Activated CD8-positive, alpha-beta memory T cell treated with anti-CD3 and anti-CD28 coated beads, Interleukin-2, amount 50 U/mL, for 24 hours (primary cell): ENCODE results near the gene CNOT4.
"Not testable (repeated sequence)": the region's sequence is repeated elsewhere in the genome, so short reads cannot be mapped to it uniquely, and the experiment has no call there.

Experiments used
- DNase-seq: peaks from one replicate; pipeline ENCODE4 v3.0.0-alpha.2; 2020; ENCODE audit errors: extremely low read depth

The CNOT4 gene

GRCh38 chr7:135326636-135327280 is 183.1 kb downstream of the CNOT4 start:
- no peak for DNase-seq

- no peak for DNase-seq
Observed at GRCh38 chr7:135322571-135323340, 187.1 kb downstream of the CNOT4 start.

- DNase-seq = no peak
Observed at GRCh38 chr7:135321556-135321955, 188.3 kb downstream of the CNOT4 start.

- DNase-seq = not testable (repeated sequence)
Observed at GRCh38 chr7:135320953-135321352, 188.9 kb downstream of the CNOT4 start.

GRCh38 chr7:135320268-135320667 is 189.6 kb downstream of the CNOT4 start:
- no peak for DNase-seq

GRCh38 chr7:135317676-135318325 is 192.1 kb downstream of the CNOT4 start:
- DNase-seq = no peak

GRCh38 chr7:135316648-135317313 is 193.1 kb downstream of the CNOT4 start:
- no peak for DNase-seq

- no peak for DNase-seq
Observed at GRCh38 chr7:135313971-135314370, 195.9 kb downstream of the CNOT4 start.
